OCI-LY3 (cell line): ENCODE results near the gene PASK.

Experiments
- CTCF ChIP-seq: fragments of 200-600, 300-600 bp; sonication (generic); IDR thresholded peaks from 2 replicates; pipeline ENCODE4 v1.5.1; 2014; ENCODE audit warnings: antibody characterized with exemption, low read length, low read depth
- EZH2phosphoT487 ChIP-seq: fragments of 200-600 bp; shearing (Covaris generic); IDR thresholded peaks from 2 replicates; pipeline ENCODE4 v1.6.1; 2018; ENCODE audit warnings: antibody characterized with exemption, mixed run types, low read depth

GRCh38 chr2:241160318-241160717 is 11.0 kb upstream of the PASK start:
- TF ChIP-seq CTCF (no peak), EZH2phosphoT487 (no peak)
